Right lobe of liver (tissue), 6 donors: Measurements from ENCODE around the gene SNED1. TPM values are rescaled to one million over a fixed set of nuclear protein-coding genes. Genes with fewer than 3 reads are reported as not detected.

Experiments used
- ATAC-seq, 4 donors: fragments of 200-7000 bp; cut with Tn5 transposase; one replicate each; pipeline ENCODE4 v1.9.1; 2020; ENCODE audit warnings: mild to moderate bottlenecking in 4 of 4, moderate library complexity in 4 of 4
- DNase-seq, 3 donors: peaks; one replicate each; pipeline ENCODE4 v3.0.0-alpha.2; 2020
- H3K27ac ChIP-seq, 3 donors: fragments of 200-600 bp; one replicate each; pipeline ENCODE4 v1.8.0; 2022
- H3K27me3 ChIP-seq, 2 donors: fragments of 200-600 bp; one replicate each; pipeline ENCODE4 v1.8.0; 2022
- H3K36me3 ChIP-seq, 4 donors: fragments of 200-600 bp; sonication (generic) in 1 of 4; one replicate each; pipeline versions ENCODE4 v1.5.1 to v1.8.0; 2017 to 2022; ENCODE audit warnings: control low read depth in 1 of 4
- H3K4me1 ChIP-seq, 4 donors: fragments of 200-600 bp; sonication (generic) in 1 of 4; one replicate each; pipeline versions ENCODE4 v1.5.1 to v1.8.0; 2017 to 2022; ENCODE audit warnings: control low read depth in 1 of 4
- H3K4me3 ChIP-seq, 3 donors: fragments of 200-600 bp; one replicate each; pipeline ENCODE4 v1.8.0; 2022
- H3K9me3 ChIP-seq, 4 donors: fragments of 200-600 bp; sonication (generic) in 1 of 4; one replicate each; pipeline versions ENCODE4 v1.5.1 to v1.8.0; 2017 to 2022; ENCODE audit warnings: control low read depth in 1 of 4
- POLR2A ChIP-seq: fragments of 450-650 bp; IDR thresholded peaks from one replicate; pipeline ENCODE4 v1.6.1; 2017; ENCODE audit warnings: antibody characterized with exemption, mild to moderate bottlenecking
- WGBS: methylation state at CpG from one replicate; pipeline ENCODE4 v1.1.6; 2018; ENCODE audit warnings: low coverage, low lambda C conversion rate; ENCODE audit not compliant: insufficient coverage; ENCODE audit errors: missing lambda C conversion rate; 5-methylcytosine and 5-hydroxymethylcytosine counted together
- intact Hi-C, 2 donors: fragments of 100-400 bp; cut with DNase I; formaldehyde crosslinking; loops; one replicate each; pipeline versions ENCODE4 v1.11.2 to v1.14.1; 2022
- total RNA-seq, 6 experiments: library from RNA; depleted of rRNA in 2 of 6; stranded (reverse); fragments of >200 nt in 2 of 6; fragmentation: NEBNext Ultra II Directional in 3 of 6; extraction: Animal tissue kit (Norgen Biotek cat#: 25700) in 3 of 6; gene quantifications; one replicate each; pipeline versions ENCODE4 v1.1.0 to v1.2.4, GENCODE V29; 2016 to 2023
- TF ChIP-seq, protein P1 (sequence below), 4 donors: fragments of 200-600 bp in 3 of 4; fragments of 450-650 bp in 1 of 4; IDR thresholded peaks; one replicate each; pipeline versions ENCODE4 v1.5.1 to v1.8.0; 2016 to 2022; ENCODE audit warnings: antibody characterized with exemption in 4 of 4, mild to moderate bottlenecking in 2 of 4
- donor health status: DM: no; HTN: yes; CAD: no.
- donor health status: DM: no; HTN: no; CAD: no.
- donor health status: DM: no; HTN: no; CAD: no.
- donor health status: DM: no; HTN: yes; CAD: no.
- donor health status: DM: no; HTN: yes; CAD: no.

The SNED1 gene
- total RNA-seq, 6 experiments from 2014 or later: 7.4 to 27.8 (median 13.2) TPM

DNA sequence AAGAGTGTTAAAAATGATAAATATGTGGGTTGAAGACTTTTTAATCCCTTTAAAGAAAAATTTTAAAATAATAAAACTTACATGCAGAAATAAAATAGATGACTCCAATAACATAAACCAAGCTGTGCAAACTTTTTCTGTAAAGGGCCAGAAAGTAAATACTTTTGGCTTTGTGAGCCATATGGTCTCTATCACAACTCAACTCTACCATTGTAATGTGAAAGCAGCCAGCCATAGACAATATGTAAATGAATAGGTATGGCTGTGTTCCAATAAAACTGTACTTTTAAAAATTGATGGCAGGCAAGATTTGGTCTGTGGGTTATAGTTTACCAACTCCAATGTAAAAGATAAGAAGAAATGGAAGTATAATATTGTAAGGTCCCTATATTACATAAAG, 45.2 kb downstream of the SNED1 start:
- intact Hi-C loops: no loop called here
- Histone ChIP-seq H3K36me3 (peaks cover 0 to 19% (median 0%) of the 10 kb centered on the region in 4 donors), H3K27ac (no peak overlapping the region), H3K9me3 (no peaks in the 10 kb centered on the region), H3K27me3 (no peaks in the 10 kb centered on the region), H3K4me3 (no peak overlapping the region), H3K4me1 (no peaks in the 10 kb centered on the region)
- ATAC-seq (no peak), DNase-seq (no peak)
- TF ChIP-seq, protein P1, sequence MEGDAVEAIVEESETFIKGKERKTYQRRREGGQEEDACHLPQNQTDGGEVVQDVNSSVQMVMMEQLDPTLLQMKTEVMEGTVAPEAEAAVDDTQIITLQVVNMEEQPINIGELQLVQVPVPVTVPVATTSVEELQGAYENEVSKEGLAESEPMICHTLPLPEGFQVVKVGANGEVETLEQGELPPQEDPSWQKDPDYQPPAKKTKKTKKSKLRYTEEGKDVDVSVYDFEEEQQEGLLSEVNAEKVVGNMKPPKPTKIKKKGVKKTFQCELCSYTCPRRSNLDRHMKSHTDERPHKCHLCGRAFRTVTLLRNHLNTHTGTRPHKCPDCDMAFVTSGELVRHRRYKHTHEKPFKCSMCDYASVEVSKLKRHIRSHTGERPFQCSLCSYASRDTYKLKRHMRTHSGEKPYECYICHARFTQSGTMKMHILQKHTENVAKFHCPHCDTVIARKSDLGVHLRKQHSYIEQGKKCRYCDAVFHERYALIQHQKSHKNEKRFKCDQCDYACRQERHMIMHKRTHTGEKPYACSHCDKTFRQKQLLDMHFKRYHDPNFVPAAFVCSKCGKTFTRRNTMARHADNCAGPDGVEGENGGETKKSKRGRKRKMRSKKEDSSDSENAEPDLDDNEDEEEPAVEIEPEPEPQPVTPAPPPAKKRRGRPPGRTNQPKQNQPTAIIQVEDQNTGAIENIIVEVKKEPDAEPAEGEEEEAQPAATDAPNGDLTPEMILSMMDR (IDR thresholded peaks at IDR 0.05): no peak
- TF ChIP-seq POLR2A: no peak

DNA sequence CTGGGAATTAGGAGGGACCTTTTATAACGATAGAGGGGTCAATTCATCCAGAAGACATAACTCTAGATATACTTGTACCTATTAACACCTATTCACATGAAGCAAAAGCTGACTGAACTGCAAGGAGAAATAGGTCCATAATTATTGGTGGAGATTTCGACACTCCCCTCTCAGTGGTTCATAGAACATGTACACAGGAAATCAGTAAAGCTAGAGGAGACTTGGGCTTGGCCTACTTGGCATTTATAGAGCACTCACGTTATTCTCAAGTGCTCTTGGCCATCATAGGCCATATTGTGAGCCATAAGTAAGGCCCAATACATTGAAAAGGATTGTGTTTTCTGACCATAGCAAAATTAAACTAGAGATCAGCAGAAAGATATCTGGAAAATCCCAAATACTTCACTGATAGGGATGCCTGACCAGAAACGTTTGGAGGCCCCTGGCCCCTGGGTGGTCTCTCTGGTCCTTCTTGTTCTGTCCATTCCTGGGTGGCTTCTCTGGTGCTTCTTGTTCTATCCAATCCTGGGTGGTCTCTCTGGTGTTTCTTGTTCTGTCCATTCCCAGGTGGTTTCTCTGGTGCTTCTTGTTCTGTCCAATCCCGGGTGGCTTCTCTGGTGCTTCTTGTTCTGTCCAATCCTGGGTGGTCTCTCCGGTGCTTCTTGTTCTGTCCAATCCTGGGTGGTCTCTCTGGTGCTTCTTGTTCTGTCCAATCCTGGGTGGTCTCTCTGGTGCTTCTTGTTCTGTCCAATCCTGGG, 49.0 kb downstream of the SNED1 start:
- peaks cover 0 to 28% (median 0%) of the 10 kb centered on the region in 4 donors for H3K36me3 ChIP-seq
- ATAC-seq: no peak

DNA sequence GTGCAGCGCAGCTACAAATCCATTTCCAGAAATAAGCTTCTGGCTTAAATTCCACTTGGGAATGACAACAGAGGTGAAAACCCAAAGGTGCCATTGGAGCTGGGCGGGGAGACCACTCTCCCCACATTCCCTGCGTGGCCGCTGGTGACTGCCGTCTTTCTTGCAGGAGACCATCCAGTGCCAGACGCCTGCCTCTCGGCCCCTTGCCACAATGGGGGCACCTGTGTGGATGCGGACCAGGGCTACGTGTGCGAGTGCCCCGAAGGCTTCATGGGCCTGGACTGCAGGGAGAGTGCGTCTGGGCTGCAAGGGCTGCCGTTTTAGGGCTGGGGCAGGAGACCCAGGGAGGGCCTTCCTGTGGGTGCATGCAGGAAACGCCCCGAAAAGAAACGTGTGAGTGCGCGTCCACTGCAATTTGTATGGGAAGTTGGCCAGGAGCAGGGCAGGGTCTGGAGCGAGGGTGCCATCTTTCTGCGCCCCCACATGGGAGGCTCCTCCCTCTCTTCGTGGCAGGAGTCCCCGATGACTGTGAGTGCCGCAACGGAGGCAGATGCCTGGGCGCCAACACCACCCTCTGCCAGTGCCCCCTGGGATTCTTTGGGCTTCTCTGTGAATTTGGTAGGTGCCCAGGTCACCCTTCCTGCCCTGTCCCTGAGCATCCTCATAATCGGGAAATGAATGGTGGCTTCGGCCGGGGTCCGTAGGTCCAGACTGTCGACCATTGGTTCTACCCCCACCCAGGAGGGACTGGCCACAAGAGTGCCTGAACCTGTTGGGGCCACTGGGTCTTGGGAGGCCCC, 49.9 kb downstream of the SNED1 start:
- TF ChIP-seq, protein P1 (IDR thresholded peaks at IDR 0.05): no peak
- no peak for TF ChIP-seq POLR2A
- Histone ChIP-seq H3K4me3 (no peak overlapping the region), H3K9me3 (no peaks in the 10 kb centered on the region), H3K27me3 (no peaks in the 10 kb centered on the region), H3K36me3 (peaks cover 0 to 32% (median 0%) of the 10 kb centered on the region in 4 donors), H3K4me1 (no peaks in the 10 kb centered on the region), H3K27ac (no peak overlapping the region)
- 97% methylated on average over 6 of the region's 30 CpGs for WGBS
- ATAC-seq (no peak), DNase-seq (no peak)
- intact Hi-C loops: no loop called here

More for the DNA sequence above, 49.0 kb downstream of the SNED1 start:
- DNase-seq: no peak
- TF ChIP-seq POLR2A: no peak
- no peak overlapping the region for H3K4me3 ChIP-seq
- no peak overlapping the region for H3K27ac ChIP-seq
- no peaks in the 10 kb centered on the region for H3K27me3 ChIP-seq
- H3K9me3 ChIP-seq: no peaks in the 10 kb centered on the region
- WGBS: 75% methylated on average over 4 of the region's 6 CpGs
- H3K4me1 ChIP-seq: no peaks in the 10 kb centered on the region
- intact Hi-C loops: no loop called here

DNA sequence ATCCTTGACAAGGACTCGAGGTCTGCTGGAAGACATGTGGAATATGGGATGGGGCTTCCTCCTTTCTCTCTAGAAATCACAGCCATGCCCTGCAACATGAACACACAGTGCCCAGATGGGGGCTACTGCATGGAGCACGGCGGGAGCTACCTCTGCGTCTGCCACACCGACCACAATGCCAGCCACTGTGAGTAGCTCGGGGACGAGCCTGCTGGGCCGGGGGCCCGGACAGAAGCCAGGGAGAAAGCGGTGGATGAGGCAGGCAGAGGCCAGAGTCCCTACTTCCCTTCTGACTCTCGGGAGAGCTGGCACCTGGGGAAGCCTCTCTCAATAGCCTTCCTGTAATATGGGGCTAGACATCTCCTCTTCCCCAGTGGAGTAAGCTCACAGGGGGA, 50.5 kb downstream of the SNED1 start:
- Histone ChIP-seq H3K4me1 (no peaks in the 10 kb centered on the region), H3K9me3 (no peaks in the 10 kb centered on the region), H3K27ac (no peak overlapping the region), H3K27me3 (no peaks in the 10 kb centered on the region), H3K36me3 (peaks cover 0 to 32% (median 0%) of the 10 kb centered on the region in 4 donors), H3K4me3 (no peak overlapping the region)
- intact Hi-C loops: no loop called here
- WGBS: 67% methylated on average over 1 of the region's 11 CpGs
- DNase-seq (no peak), ATAC-seq (no peak)
- TF ChIP-seq, protein P1 (IDR thresholded peaks at IDR 0.05): no peak
- no peak for TF ChIP-seq POLR2A
